ENCODE results near the gene SH3RF3. TPM values are rescaled to one million over a fixed set of nuclear protein-coding genes. Genes with fewer than 3 reads are reported as not detected.

SH3RF3 gene
- total RNA-seq, 1 experiment from 2014 or later: 0.34 TPM

DNA sequence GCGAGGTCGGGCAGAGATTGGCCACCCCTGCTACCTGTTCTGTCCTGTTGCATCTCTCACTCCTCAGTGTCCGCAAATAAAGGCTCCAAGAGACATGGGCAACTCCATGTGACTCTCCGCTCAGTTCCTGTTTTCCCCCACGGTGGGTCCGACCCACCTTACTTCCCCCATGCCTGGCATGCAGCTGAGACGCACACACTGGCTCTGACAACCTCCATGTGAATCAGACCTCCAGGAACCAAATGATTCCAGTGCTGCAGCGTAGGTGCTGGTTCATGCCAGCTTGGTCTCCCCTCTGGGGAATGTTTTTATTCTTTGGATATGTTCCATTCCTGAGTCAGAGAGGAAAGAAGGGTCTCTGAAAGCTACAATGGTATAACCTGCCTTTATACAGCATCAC is 221.5 kb downstream of the SH3RF3 start:
- H3K4me3 ChIP-seq (ENCODE audit: low read length): no peak overlapping the region
- no peaks in the 10 kb centered on the region for H3K27me3 ChIP-seq (ENCODE audit: low read length)
- DNase-seq: no peak
- no peaks in the 10 kb centered on the region for H3K36me3 ChIP-seq (ENCODE audit: insufficient read depth, low read length)
- no peak overlapping the region for H3K4me2 ChIP-seq (ENCODE audit: low read depth, low read length, poor library complexity, severe bottlenecking)
- H4K20me1 ChIP-seq (ENCODE audit: insufficient read depth, low read depth, low read length): 0 out of 2 replicates have a peak, but pooled peaks cover 3% of the 10 kb centered on the region
- no peaks in the 10 kb centered on the region for H3K9me2 ChIP-seq (replicated peaks; ENCODE audit: insufficient read depth, low read length)
- no peak overlapping the region for H3K27ac ChIP-seq (ENCODE audit: low read length)
- no peaks in the 10 kb centered on the region for H3K79me2 ChIP-seq (ENCODE audit: low read length)
- H2AFZ ChIP-seq (ENCODE audit: low read length): no peak overlapping the region
- no peak overlapping the region for H3K9ac ChIP-seq (ENCODE audit: low read length)
- H3K9me3 ChIP-seq (ENCODE audit: low read length): no peaks in the 10 kb centered on the region
- H3K4me1 ChIP-seq (ENCODE audit: low read length): no peaks in the 10 kb centered on the region

- no peak for DNase-seq
- Histone ChIP-seq H3K9me2 (replicated peaks; ENCODE audit: insufficient read depth, low read length) (no peaks in the 10 kb centered on the region), H3K79me2 (ENCODE audit: low read length) (no peaks in the 10 kb centered on the region), H2AFZ (ENCODE audit: low read length) (no peak overlapping the region), H3K4me3 (ENCODE audit: low read length) (no peak overlapping the region), H3K4me2 (ENCODE audit: low read depth, low read length, poor library complexity, severe bottlenecking) (no peak overlapping the region), H4K20me1 (ENCODE audit: insufficient read depth, low read depth, low read length) (0 out of 2 replicates have a peak, but pooled peaks cover 3% of the 10 kb centered on the region), H3K27ac (ENCODE audit: low read length) (no peak overlapping the region), H3K36me3 (ENCODE audit: insufficient read depth, low read length) (no peaks in the 10 kb centered on the region), H3K27me3 (ENCODE audit: low read length) (no peaks in the 10 kb centered on the region), H3K4me1 (ENCODE audit: low read length) (no peaks in the 10 kb centered on the region), H3K9ac (ENCODE audit: low read length) (no peak overlapping the region), H3K9me3 (ENCODE audit: low read length) (no peaks in the 10 kb centered on the region)
Measured at GRCh38 chr2:109351164-109351756, 222.3 kb downstream of the SH3RF3 start.

GRCh38 chr2:109352056-109352897 is 223.3 kb downstream of the SH3RF3 start:
- H3K27me3 ChIP-seq (ENCODE audit: low read length): no peaks in the 10 kb centered on the region
- H3K9me3 ChIP-seq (ENCODE audit: low read length): no peaks in the 10 kb centered on the region
- H3K4me1 ChIP-seq (ENCODE audit: low read length): no peaks in the 10 kb centered on the region
- DNase-seq: no peak
- H4K20me1 ChIP-seq (ENCODE audit: insufficient read depth, low read depth, low read length): 0 out of 2 replicates have a peak, but pooled peaks cover 3% of the 10 kb centered on the region
- H3K27ac ChIP-seq (ENCODE audit: low read length): no peak overlapping the region
- no peaks in the 10 kb centered on the region for H3K36me3 ChIP-seq (ENCODE audit: insufficient read depth, low read length)
- H3K9me2 ChIP-seq (replicated peaks; ENCODE audit: insufficient read depth, low read length): no peaks in the 10 kb centered on the region
- H3K4me2 ChIP-seq (ENCODE audit: low read depth, low read length, poor library complexity, severe bottlenecking): no peak overlapping the region
- H3K79me2 ChIP-seq (ENCODE audit: low read length): no peaks in the 10 kb centered on the region
- H2AFZ ChIP-seq (ENCODE audit: low read length): no peak overlapping the region
- no peak overlapping the region for H3K4me3 ChIP-seq (ENCODE audit: low read length)
- no peak overlapping the region for H3K9ac ChIP-seq (ENCODE audit: low read length)

GRCh38 chr2:109352898-109353689 is 224.1 kb downstream of the SH3RF3 start:
- H3K79me2 ChIP-seq (ENCODE audit: low read length): no peaks in the 10 kb centered on the region
- no peak overlapping the region for H2AFZ ChIP-seq (ENCODE audit: low read length)
- H3K4me2 ChIP-seq (ENCODE audit: low read depth, low read length, poor library complexity, severe bottlenecking): no peak overlapping the region
- no peak for DNase-seq
- H3K9me3 ChIP-seq (ENCODE audit: low read length): no peaks in the 10 kb centered on the region
- H4K20me1 ChIP-seq (ENCODE audit: insufficient read depth, low read depth, low read length): 0 out of 2 replicates have a peak, but pooled peaks cover 3% of the 10 kb centered on the region
- no peaks in the 10 kb centered on the region for H3K27me3 ChIP-seq (ENCODE audit: low read length)
- H3K27ac ChIP-seq (ENCODE audit: low read length): no peak overlapping the region
- H3K9me2 ChIP-seq (replicated peaks; ENCODE audit: insufficient read depth, low read length): no peaks in the 10 kb centered on the region
- no peak overlapping the region for H3K9ac ChIP-seq (ENCODE audit: low read length)
- H3K36me3 ChIP-seq (ENCODE audit: insufficient read depth, low read length): no peaks in the 10 kb centered on the region
- no peak overlapping the region for H3K4me3 ChIP-seq (ENCODE audit: low read length)
- no peaks in the 10 kb centered on the region for H3K4me1 ChIP-seq (ENCODE audit: low read length)

- H4K20me1 ChIP-seq (ENCODE audit: insufficient read depth, low read depth, low read length): 0 out of 2 replicates have a peak, but pooled peaks cover 3% of the 10 kb centered on the region
- no peak overlapping the region for H3K9ac ChIP-seq (ENCODE audit: low read length)
- no peaks in the 10 kb centered on the region for H3K36me3 ChIP-seq (ENCODE audit: insufficient read depth, low read length)
- no peaks in the 10 kb centered on the region for H3K4me1 ChIP-seq (ENCODE audit: low read length)
- no peaks in the 10 kb centered on the region for H3K9me2 ChIP-seq (replicated peaks; ENCODE audit: insufficient read depth, low read length)
- H2AFZ ChIP-seq (ENCODE audit: low read length): no peak overlapping the region
- H3K79me2 ChIP-seq (ENCODE audit: low read length): no peaks in the 10 kb centered on the region
- H3K27me3 ChIP-seq (ENCODE audit: low read length): no peaks in the 10 kb centered on the region
- no peak for DNase-seq
- no peak overlapping the region for H3K27ac ChIP-seq (ENCODE audit: low read length)
- no peaks in the 10 kb centered on the region for H3K9me3 ChIP-seq (ENCODE audit: low read length)
- no peak overlapping the region for H3K4me2 ChIP-seq (ENCODE audit: low read depth, low read length, poor library complexity, severe bottlenecking)
- no peak overlapping the region for H3K4me3 ChIP-seq (ENCODE audit: low read length)
Measured at GRCh38 chr2:109353806-109354745, 225.1 kb downstream of the SH3RF3 start.

DNA sequence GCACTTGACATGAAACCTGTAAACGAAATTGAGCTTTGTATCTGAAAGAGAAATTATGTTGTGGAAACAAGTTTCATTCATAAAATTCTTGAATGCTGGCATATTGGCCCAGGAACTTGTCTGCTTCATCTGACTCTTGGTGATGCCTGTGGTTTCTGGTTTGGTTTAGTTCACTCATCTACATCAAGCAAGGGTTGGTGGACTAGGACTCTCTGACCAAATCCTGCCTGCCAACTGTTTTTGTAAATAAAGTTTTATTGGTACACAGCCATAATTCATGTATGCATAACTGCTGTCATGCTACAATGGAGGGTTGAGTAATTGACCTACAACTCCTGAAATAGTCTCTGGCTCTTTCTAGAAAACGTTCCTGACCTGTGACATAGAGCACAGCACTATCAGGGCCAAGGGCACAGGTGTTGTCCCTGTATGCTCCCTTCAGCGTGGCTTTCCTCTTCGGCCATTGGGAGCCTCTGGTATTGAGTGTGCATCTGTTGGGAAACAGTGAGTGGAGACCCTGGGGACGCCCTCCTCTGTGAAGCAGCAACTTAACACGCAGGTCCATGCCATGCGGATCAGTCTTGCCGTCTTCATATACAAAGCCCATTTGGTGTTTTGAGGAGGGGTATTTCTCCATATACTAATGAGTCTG is 226.3 kb downstream of the SH3RF3 start:
- Histone ChIP-seq H3K4me3 (ENCODE audit: low read length) (no peak overlapping the region), H3K9me2 (replicated peaks; ENCODE audit: insufficient read depth, low read length) (no peaks in the 10 kb centered on the region), H3K9ac (ENCODE audit: low read length) (no peak overlapping the region), H3K4me1 (ENCODE audit: low read length) (no peaks in the 10 kb centered on the region), H3K79me2 (ENCODE audit: low read length) (no peaks in the 10 kb centered on the region), H4K20me1 (ENCODE audit: insufficient read depth, low read depth, low read length) (no peaks in the 10 kb centered on the region), H3K27me3 (ENCODE audit: low read length) (no peaks in the 10 kb centered on the region), H3K36me3 (ENCODE audit: insufficient read depth, low read length) (no peaks in the 10 kb centered on the region), H2AFZ (ENCODE audit: low read length) (no peak overlapping the region), H3K4me2 (ENCODE audit: low read depth, low read length, poor library complexity, severe bottlenecking) (no peak overlapping the region), H3K27ac (ENCODE audit: low read length) (no peak overlapping the region), H3K9me3 (ENCODE audit: low read length) (no peaks in the 10 kb centered on the region)
- DNase-seq: no peak

- H3K27ac ChIP-seq (ENCODE audit: low read length): no peak overlapping the region
- H3K9me2 ChIP-seq (replicated peaks; ENCODE audit: insufficient read depth, low read length): no peaks in the 10 kb centered on the region
- H3K36me3 ChIP-seq (ENCODE audit: insufficient read depth, low read length): no peaks in the 10 kb centered on the region
- H3K4me1 ChIP-seq (ENCODE audit: low read length): no peaks in the 10 kb centered on the region
- no peak for DNase-seq
- no peak overlapping the region for H3K9ac ChIP-seq (ENCODE audit: low read length)
- H2AFZ ChIP-seq (ENCODE audit: low read length): no peak overlapping the region
- H3K27me3 ChIP-seq (ENCODE audit: low read length): no peaks in the 10 kb centered on the region
- H3K4me2 ChIP-seq (ENCODE audit: low read depth, low read length, poor library complexity, severe bottlenecking): no peak overlapping the region
- H3K9me3 ChIP-seq (ENCODE audit: low read length): no peaks in the 10 kb centered on the region
- no peaks in the 10 kb centered on the region for H3K79me2 ChIP-seq (ENCODE audit: low read length)
- no peak overlapping the region for H3K4me3 ChIP-seq (ENCODE audit: low read length)
- no peaks in the 10 kb centered on the region for H4K20me1 ChIP-seq (ENCODE audit: insufficient read depth, low read depth, low read length)
Measured at GRCh38 chr2:109356324-109357035, 227.5 kb downstream of the SH3RF3 start.
